GM12874 (cell line): ENCODE data around the gene RNF115.

Experiments used
- CTCF ChIP-seq: IDR thresholded peaks from 2 replicates; pipeline ENCODE4 v1.5.1; 2011; ENCODE audit warnings: low read depth, mild to moderate bottlenecking, control low read depth, low read length, moderate library complexity; ENCODE audit not compliant: insufficient read depth

Gene RNF115

GRCh38 chr1:145777357-145778145 is 46.3 kb downstream of the RNF115 start:
- no peak for TF ChIP-seq CTCF

- no peak for TF ChIP-seq CTCF
These were observed 50.5 kb downstream of the RNF115 start for GRCh38 chr1:145773423-145773822.

- TF ChIP-seq CTCF = no peak
These were observed 52.8 kb downstream of the RNF115 start for GRCh38 chr1:145771056-145771455.

GRCh38 chr1:145759721-145760120 is 64.2 kb downstream of the RNF115 start:
- TF ChIP-seq CTCF = no peak

GRCh38 chr1:145758575-145758974 is 65.3 kb downstream of the RNF115 start:
- TF ChIP-seq CTCF = no peak

- no peak for TF ChIP-seq CTCF
These were observed 65.8 kb downstream of the RNF115 start for GRCh38 chr1:145758116-145758515.

- TF ChIP-seq CTCF = no peak
These were observed 66.5 kb downstream of the RNF115 start for GRCh38 chr1:145757420-145757819.
